ENCODE results near the gene IL19.
"Not testable (repeated sequence)": the region's sequence is repeated elsewhere in the genome, so short reads cannot be mapped to it uniquely, and the experiment has no call there.

IL19 gene

DNA sequence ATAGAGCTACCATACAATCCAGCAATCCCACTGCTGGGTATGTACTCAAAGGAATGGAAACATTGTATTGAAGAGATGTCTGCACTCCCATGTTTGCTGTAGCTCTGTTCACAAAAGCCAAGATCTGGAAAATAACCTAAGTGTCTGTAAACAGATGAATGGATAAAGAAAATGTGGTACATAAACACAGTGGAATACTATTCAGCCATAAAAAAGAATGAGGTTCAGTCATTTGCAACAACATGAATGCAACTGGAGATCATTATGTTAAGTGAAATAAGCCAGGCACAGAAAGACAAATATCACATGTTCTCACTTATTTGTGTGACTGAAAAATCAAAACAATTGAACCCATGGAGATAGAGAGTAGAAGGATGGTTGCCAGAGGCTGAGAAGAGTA, 83.1 kb downstream of the IL19 start:
- DNase-seq (ENCODE audit: low read depth in 1 of 2, low spot score in 1 of 2) = not testable (repeated sequence)

GRCh38 chr1:206854401-206855129, 84.0 kb downstream of the IL19 start:
- DNase-seq (ENCODE audit: low read depth in 1 of 2, low spot score in 1 of 2) = no peak

GRCh38 chr1:206855859-206856258, 85.3 kb downstream of the IL19 start:
- no peak for DNase-seq (ENCODE audit: low read depth in 1 of 2, low spot score in 1 of 2)

- DNase-seq (ENCODE audit: low read depth in 1 of 2, low spot score in 1 of 2) = no peak
These were observed 86.3 kb downstream of the IL19 start for GRCh38 chr1:206856674-206857464.

GRCh38 chr1:206859082-206859521, 88.5 kb downstream of the IL19 start:
- no peak for DNase-seq (ENCODE audit: low read depth in 1 of 2, low spot score in 1 of 2)

- no peak for DNase-seq (ENCODE audit: low read depth in 1 of 2, low spot score in 1 of 2)
These were observed 89.6 kb downstream of the IL19 start for GRCh38 chr1:206860165-206860564.

- no peak for DNase-seq (ENCODE audit: low read depth in 1 of 2, low spot score in 1 of 2)
These were observed 92.7 kb downstream of the IL19 start for GRCh38 chr1:206863266-206863665.

DNA sequence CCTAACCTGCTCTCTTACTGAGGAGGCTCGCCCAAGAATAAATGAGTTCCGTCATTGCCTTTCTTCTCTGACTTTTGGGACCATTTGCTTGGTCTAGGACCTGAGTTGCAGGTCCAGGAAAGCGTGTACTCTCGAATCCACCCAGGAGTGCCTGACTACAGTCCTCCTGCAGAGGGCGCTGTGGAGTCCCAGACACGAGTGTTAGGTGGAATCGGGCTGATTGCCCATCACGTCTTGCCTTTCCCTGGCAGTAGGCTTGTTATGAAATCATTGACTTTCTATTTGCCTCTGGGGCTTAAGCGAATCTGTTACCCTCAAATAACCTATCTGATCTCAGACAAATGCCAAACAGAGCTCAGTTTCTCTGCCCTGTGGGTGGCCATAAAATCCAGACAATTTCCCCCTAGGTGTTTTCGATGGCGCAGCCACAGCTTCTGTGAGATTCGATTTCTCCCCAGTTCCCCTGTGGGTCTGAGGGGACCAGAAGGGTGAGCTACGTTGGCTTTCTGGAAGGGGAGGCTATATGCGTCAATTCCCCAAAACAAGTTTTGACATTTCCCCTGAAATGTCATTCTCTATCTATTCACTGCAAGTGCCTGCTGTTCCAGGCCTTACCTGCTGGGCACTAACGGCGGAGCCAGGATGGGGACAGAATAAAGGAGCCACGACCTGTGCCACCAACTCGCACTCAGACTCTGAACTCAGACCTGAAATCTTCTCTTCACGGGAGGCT, 94.5 kb downstream of the IL19 start, which contains the start of gene IL20:
Gene IL20 (plus strand): TSS at position 685 of the 733 bp plus-strand sequence. CDS start 230 bp downstream, outside the sequence.
- peak; percentile 70 to 80 for DNase-seq (ENCODE audit: low read depth in 1 of 2, low spot score in 1 of 2)

DNA sequence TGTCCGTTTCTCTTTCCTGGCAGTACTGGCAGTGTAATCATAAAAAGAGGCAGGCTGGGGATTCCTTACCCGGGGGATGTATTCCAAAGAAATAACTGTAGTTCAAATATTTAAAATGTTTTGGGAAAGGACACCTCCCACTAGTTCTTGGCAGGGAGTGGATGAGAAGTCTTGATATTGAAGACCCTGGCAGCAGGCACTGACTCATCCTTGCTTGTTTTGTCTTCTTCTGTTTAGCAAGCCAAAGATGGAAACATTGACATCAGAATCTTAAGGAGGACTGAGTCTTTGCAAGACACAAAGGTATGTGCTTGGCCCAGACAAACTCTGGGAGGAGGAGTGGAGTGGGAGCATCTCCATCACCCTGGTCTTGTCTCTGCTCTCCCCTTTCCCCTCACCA, 95.5 kb downstream of the IL19 start:
- no peak for DNase-seq (ENCODE audit: low read depth in 1 of 2, low spot score in 1 of 2)

- DNase-seq (ENCODE audit: low read depth in 1 of 2, low spot score in 1 of 2) = no peak
These were observed 96.7 kb downstream of the IL19 start for GRCh38 chr1:206867239-206867638.

- DNase-seq (ENCODE audit: low read depth in 1 of 2, low spot score in 1 of 2) = no peak
These were observed 97.1 kb downstream of the IL19 start for GRCh38 chr1:206867716-206868115.

GRCh38 chr1:206868264-206868663, 97.7 kb downstream of the IL19 start:
- DNase-seq (ENCODE audit: low read depth in 1 of 2, low spot score in 1 of 2) = no peak

DNA sequence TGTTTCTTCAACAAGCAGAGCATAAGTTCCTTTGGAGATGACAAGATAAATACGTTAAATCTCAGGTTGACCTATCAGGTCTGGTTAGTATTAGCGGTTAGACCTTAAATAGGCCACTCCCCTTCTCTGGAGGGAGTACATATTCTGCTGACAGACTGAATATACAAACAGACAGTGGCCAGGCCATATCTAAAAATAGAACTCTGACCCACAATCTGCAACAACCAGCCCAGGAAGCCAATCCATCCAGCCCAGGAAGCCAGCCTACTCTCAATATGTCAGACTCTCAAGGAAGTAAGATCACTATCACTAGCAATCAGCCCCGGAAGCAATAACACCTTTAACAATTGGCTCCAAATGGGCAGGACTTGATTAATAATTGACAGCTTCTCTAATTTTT, 101.6 kb downstream of the IL19 start:
- no peak for DNase-seq (ENCODE audit: low read depth in 1 of 2, low spot score in 1 of 2)

- no peak for DNase-seq (ENCODE audit: low read depth in 1 of 2, low spot score in 1 of 2)
These were observed 103.1 kb downstream of the IL19 start for GRCh38 chr1:206873603-206874188.

DNA sequence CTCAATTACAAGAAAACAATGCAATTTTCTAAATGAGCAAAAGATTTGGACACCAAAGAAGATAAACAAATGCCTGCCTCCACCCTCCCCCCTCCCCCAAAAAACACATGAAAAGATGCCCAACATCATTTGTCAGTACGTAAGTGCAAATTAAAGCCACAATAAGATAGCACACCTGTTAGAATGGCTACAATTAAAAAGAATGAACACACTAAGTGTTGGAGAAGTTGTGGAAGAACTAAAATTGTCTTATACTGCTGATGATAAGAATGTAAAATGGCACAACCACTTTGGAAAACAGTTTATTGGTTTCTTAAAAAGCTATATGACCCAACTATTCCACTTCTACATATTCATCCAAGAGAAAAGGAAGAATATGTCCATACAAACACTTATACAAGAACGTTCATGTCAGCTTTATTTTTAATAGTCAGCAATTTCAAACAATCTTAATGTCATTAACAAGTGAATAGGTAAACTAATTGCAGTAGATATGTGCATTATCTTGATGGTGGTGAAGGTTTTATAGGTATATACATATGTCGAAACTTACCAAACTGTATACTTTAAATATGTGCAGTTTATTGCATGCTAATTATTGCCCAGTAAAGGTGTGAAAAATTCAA, 105.3 kb downstream of the IL19 start:
- DNase-seq (ENCODE audit: low read depth in 1 of 2, low spot score in 1 of 2) = no peak

GRCh38 chr1:206878456-206878855, 107.9 kb downstream of the IL19 start:
- no peak for DNase-seq (ENCODE audit: low read depth in 1 of 2, low spot score in 1 of 2)

GRCh38 chr1:206880314-206880713, 109.7 kb downstream of the IL19 start:
- no peak for DNase-seq (ENCODE audit: low read depth in 1 of 2, low spot score in 1 of 2)

DNA sequence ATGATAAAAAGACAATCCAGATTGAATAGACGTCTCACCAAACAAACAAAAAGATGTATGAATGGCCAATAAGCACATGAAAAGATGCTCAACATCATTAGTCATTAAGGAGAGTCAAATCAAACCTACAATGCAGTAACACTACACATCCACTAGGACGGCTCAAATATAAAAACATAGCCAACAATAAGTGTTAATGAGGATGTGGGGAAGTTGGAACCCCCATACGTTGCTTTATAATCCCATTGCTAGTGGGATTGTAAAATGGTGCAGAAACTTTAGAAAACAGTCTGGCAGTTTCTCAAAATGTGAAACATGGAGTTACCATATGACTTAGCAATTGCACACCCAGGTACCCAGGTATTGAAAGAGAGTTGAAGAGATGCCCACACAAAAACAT, 112.0 kb downstream of the IL19 start:
- DNase-seq (ENCODE audit: low read depth in 1 of 2, low spot score in 1 of 2) = no peak

- DNase-seq (ENCODE audit: low read depth in 1 of 2, low spot score in 1 of 2) = no peak
These were observed 112.6 kb downstream of the IL19 start for GRCh38 chr1:206883160-206883559.

DNA sequence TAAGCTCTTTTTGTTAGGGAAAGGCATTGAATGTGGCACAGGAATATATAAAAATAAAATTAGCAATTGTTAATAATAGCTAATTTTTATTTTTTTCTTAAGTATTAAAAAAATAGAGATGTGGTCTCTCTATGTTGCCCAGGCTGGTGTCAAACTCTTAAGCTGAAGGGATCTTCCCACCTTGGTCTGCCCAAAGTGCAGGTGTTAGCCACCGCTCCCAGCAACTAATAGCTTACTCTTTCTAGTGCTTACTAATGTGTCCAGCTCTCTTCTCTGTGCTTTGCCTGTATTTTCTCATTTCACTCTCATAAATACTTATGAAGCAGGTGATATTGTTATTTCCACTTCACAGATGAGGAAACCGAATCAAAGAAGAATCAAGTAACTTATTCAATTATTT, 113.3 kb downstream of the IL19 start:
- DNase-seq (ENCODE audit: low read depth in 1 of 2, low spot score in 1 of 2) = no peak
